PC-9 (cell line): ENCODE results near the gene C1orf159.

ENCODE experiments used
- CTCF ChIP-seq: fragments of 200-600 bp; sonication (generic); conservative IDR thresholded peaks from 2 replicates; pipeline ENCODE4 v1.6.1; 2017; ENCODE audit warnings: mixed run types, antibody characterized with exemption, mild to moderate bottlenecking, moderate library complexity
- EZH2 ChIP-seq: fragments of 200-600 bp; sonication (generic); IDR thresholded peaks from 2 replicates; pipeline ENCODE4 v1.8.0; 2017; ENCODE audit warnings: antibody characterized with exemption, low read depth

GRCh38 chr1:1118011-1118875, 2.4 kb upstream of the C1orf159 start:
- no peak for TF ChIP-seq CTCF
- TF ChIP-seq EZH2, result no peak
